Measurements from ENCODE around the gene NOD1. TPM values are rescaled to one million over a fixed set of nuclear protein-coding genes. Genes with fewer than 3 reads are reported as not detected.

The NOD1 gene
- total and polyA plus RNA-seq, 2 experiments from 2014 or later = 5.9 to 11.1 TPM

- Histone ChIP-seq H3K36me3 (ENCODE audit: low read depth) (peaks cover 12% of the 10 kb centered on the region; the same call in 1 of the 2 replicates), H3F3A (ENCODE audit: insufficient read depth) (no peaks in the 10 kb centered on the region), H3K9me2 (ENCODE audit: insufficient read depth) (no peaks in the 10 kb centered on the region), H3K79me2 (ENCODE audit: insufficient read depth) (no peaks in the 10 kb centered on the region; the same call in 1 of the 2 replicates), H2AFZ (no peak overlapping the region), H4K20me1 (ENCODE audit: insufficient read depth) (no peaks in the 10 kb centered on the region), H3K4me1 (ENCODE audit: insufficient read depth) (peaks cover under 1% of the 10 kb centered on the region), H3K9ac (no peak overlapping the region), H3K4me2 (ENCODE audit: unreplicated experiment) (no peak overlapping the region), H3K27me3 (replicated peaks; ENCODE audit: insufficient read depth) (no peaks in the 10 kb centered on the region), H3K9me3 (ENCODE audit: low read depth) (no peaks in the 10 kb centered on the region), H3K27ac (no peak overlapping the region), H3K4me3 (no peak overlapping the region)
- in situ Hi-C loops (cut with MboI) = no loop called here
- DNase-seq = no peak
- 99% methylated on average over 7 to 8 of the region's 8 CpGs for WGBS, 2 experiments (ENCODE audit: low coverage in 1 of 2, low lambda C conversion rate in 2 of 2, missing lambda C conversion rate in 2 of 2)
- TF ChIP-seq EZH2 (IDR thresholded peaks at IDR 0.05; ENCODE audit: insufficient read depth, poor library complexity, severe bottlenecking) = no peak
- TF ChIP-seq EZH2phosphoT487 (IDR thresholded peaks at IDR 0.05; ENCODE audit: insufficient read depth, low read depth) = no peak
Measured at GRCh38 chr7:30453016-30453415, 25.6 kb downstream of the NOD1 start.

DNA sequence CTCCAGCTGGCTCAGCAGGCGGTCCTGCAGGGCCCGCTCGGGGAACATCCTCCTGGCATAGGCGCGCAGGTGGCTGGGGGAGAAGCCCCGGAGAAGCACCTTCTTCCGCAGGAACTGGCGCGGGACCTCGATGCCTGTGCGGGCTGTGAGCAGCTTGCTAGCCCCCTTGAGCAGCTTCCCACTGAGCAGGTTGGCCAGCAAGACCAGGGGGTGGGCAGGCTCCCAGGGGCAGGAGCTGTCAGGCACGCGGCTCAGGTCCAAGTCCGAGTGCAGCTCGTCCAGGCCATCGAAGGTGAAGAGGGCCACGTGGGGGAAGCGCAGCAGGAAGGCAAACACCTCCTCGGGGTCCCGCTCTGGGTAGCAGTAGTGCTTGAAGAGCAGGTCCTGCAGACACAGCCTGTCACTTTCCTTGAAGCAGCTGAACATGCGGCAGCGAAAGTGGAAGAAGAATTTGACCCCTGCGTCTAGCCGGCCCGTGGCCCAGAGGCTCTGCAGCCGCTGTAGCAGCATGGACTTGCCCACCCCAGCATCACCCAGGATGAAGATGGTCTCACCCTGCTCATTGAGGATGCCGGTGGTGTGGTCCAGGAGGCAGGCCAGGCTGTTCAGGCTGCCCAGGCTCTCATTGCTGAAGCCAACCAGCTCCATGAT is 26.2 kb downstream of the NOD1 start:
- DNase-seq = no peak
- Histone ChIP-seq H3K27ac (no peak overlapping the region), H2AFZ (no peak overlapping the region), H3K9me2 (ENCODE audit: insufficient read depth) (no peaks in the 10 kb centered on the region), H3K4me1 (ENCODE audit: insufficient read depth) (no peaks in the 10 kb centered on the region), H3K9me3 (ENCODE audit: low read depth) (no peaks in the 10 kb centered on the region), H3F3A (ENCODE audit: insufficient read depth) (no peaks in the 10 kb centered on the region), H3K9ac (no peak overlapping the region), H3K79me2 (ENCODE audit: insufficient read depth) (no peaks in the 10 kb centered on the region; the same call in 1 of the 2 replicates), H3K36me3 (ENCODE audit: low read depth) (peaks cover 12% of the 10 kb centered on the region; the same call in 1 of the 2 replicates), H3K27me3 (replicated peaks; ENCODE audit: insufficient read depth) (no peaks in the 10 kb centered on the region), H4K20me1 (ENCODE audit: insufficient read depth) (no peaks in the 10 kb centered on the region), H3K4me2 (ENCODE audit: unreplicated experiment) (no peak overlapping the region), H3K4me3 (no peak overlapping the region)
- no peak for TF ChIP-seq EZH2 (IDR thresholded peaks at IDR 0.05; ENCODE audit: insufficient read depth, poor library complexity, severe bottlenecking)
- TF ChIP-seq EZH2phosphoT487 (IDR thresholded peaks at IDR 0.05; ENCODE audit: insufficient read depth, low read depth) = no peak
- WGBS, 2 experiments (ENCODE audit: low coverage in 1 of 2, low lambda C conversion rate in 2 of 2, missing lambda C conversion rate in 2 of 2) = 95 to 96% methylated on average over 20 to 27 of the region's 27 CpGs
- in situ Hi-C loops (cut with MboI) = no loop called here

DNA sequence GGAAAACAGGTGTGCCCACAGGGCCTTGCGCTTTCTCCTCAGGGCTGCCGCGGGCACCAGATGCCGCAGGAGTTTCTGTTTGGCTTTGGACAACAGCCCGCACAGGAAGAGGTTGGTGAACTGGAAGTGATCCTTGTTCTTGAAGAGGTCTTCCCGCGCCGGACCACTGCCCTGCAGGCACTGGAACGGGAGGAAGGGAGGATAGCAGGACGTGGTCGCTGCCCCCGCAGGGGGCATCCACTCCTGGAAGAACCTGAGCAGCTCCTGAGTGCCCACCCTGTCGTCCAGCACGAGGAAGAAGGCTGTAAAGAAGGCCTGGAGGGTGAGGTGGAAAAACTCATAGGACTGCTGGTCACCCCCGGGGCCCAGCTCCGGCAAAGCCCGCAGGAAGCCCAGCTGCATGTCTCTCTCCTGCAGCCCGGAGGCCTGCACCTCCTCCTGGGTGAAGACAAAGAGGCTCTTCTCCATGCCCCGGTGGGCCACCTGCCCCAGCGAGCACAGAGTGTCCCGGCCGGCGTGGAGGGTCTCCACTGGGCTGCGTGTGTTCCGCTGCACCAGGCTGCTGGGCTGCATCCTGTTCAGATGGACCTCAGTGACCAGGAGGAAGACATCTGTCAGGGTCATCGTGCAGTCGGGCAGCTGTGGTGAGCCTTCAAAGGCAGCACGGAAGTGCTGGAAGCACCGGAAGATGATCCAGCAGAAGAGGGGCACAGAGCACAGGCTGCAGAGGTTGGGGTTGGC is 26.9 kb downstream of the NOD1 start:
- Histone ChIP-seq H2AFZ (no peak overlapping the region), H3K9me2 (ENCODE audit: insufficient read depth) (no peaks in the 10 kb centered on the region), H3K27ac (no peak overlapping the region), H3K36me3 (ENCODE audit: low read depth) (peaks cover 12% of the 10 kb centered on the region; the same call in 1 of the 2 replicates), H3K79me2 (ENCODE audit: insufficient read depth) (no peaks in the 10 kb centered on the region; the same call in 1 of the 2 replicates), H3K4me2 (ENCODE audit: unreplicated experiment) (no peak overlapping the region), H3K9me3 (ENCODE audit: low read depth) (no peaks in the 10 kb centered on the region), H3K27me3 (replicated peaks; ENCODE audit: insufficient read depth) (no peaks in the 10 kb centered on the region), H4K20me1 (ENCODE audit: insufficient read depth) (no peaks in the 10 kb centered on the region), H3K9ac (no peak overlapping the region), H3F3A (ENCODE audit: insufficient read depth) (no peaks in the 10 kb centered on the region), H3K4me1 (ENCODE audit: insufficient read depth) (no peaks in the 10 kb centered on the region), H3K4me3 (no peak overlapping the region)
- DNase-seq = no peak
- TF ChIP-seq EZH2 (IDR thresholded peaks at IDR 0.05; ENCODE audit: insufficient read depth, poor library complexity, severe bottlenecking) = no peak
- no peak for TF ChIP-seq EZH2phosphoT487 (IDR thresholded peaks at IDR 0.05; ENCODE audit: insufficient read depth, low read depth)
- 92 to 94% methylated on average over 29 of the region's 29 CpGs for WGBS, 2 experiments (ENCODE audit: low coverage in 1 of 2, low lambda C conversion rate in 2 of 2, missing lambda C conversion rate in 2 of 2)
- in situ Hi-C loops (cut with MboI) = no loop called here

GRCh38 chr7:30450983-30451497 is 27.5 kb downstream of the NOD1 start:
- Histone ChIP-seq H3K79me2 (ENCODE audit: insufficient read depth) (no peaks in the 10 kb centered on the region), H3F3A (ENCODE audit: insufficient read depth) (no peaks in the 10 kb centered on the region), H3K4me2 (ENCODE audit: unreplicated experiment) (no peak overlapping the region), H3K9me2 (ENCODE audit: insufficient read depth) (no peaks in the 10 kb centered on the region), H3K9me3 (ENCODE audit: low read depth) (no peaks in the 10 kb centered on the region), H3K36me3 (ENCODE audit: low read depth) (peaks cover 10% of the 10 kb centered on the region; the same call in 1 of the 2 replicates), H3K27me3 (replicated peaks; ENCODE audit: insufficient read depth) (no peaks in the 10 kb centered on the region), H3K27ac (no peak overlapping the region), H3K4me1 (ENCODE audit: insufficient read depth) (no peaks in the 10 kb centered on the region), H2AFZ (no peak overlapping the region), H3K4me3 (no peak overlapping the region), H4K20me1 (ENCODE audit: insufficient read depth) (no peaks in the 10 kb centered on the region), H3K9ac (no peak overlapping the region)
- DNase-seq = no peak
- in situ Hi-C loops (cut with MboI) = no loop called here
- TF ChIP-seq EZH2phosphoT487 (IDR thresholded peaks at IDR 0.05; ENCODE audit: insufficient read depth, low read depth) (no peak), EZH2 (IDR thresholded peaks at IDR 0.05; ENCODE audit: insufficient read depth, poor library complexity, severe bottlenecking) (no peak)
- 93 to 95% methylated on average over 22 of the region's 22 CpGs for WGBS, 2 experiments (ENCODE audit: low coverage in 1 of 2, low lambda C conversion rate in 2 of 2, missing lambda C conversion rate in 2 of 2)

Measured in GM23248 (cell line).